ENCODE measurements around the gene EXO5.
A peak's percentile ranks its signal among the peaks of the same experiment; 100 is the strongest.
"Not testable (repeated sequence)": the region's sequence is repeated elsewhere in the genome, so short reads cannot be mapped to it uniquely, and the experiment has no call there.

The EXO5 gene

GRCh38 chr1:40508375-40509341, at the start of gene EXO5:
EXO5 (plus strand) TSS chr1:40508767; CDS start chr1:40514545, 5,778 bp downstream.
- peak; percentile 91 for DNase-seq

DNA sequence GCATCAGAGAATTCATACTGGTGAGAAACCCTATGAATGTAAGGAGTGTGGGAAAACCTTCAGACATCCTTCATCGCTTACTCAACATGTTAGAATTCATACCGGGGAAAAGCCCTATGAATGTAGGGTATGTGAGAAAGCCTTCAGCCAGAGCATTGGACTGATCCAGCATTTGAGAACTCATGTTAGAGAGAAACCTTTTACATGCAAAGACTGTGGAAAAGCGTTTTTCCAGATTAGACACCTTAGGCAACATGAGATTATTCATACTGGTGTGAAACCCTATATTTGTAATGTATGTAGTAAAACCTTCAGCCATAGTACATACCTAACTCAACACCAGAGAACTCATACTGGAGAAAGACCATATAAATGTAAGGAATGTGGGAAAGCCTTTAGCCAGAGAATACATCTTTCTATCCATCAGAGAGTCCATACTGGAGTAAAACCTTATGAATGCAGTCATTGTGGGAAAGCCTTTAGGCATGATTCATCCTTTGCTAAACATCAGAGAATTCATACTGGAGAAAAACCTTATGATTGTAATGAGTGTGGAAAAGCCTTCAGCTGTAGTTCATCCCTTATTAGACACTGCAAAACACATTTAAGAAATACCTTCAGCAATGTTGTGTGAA, 45.5 kb upstream of the EXO5 start:
- peak; percentile 31 for DNase-seq

DNA sequence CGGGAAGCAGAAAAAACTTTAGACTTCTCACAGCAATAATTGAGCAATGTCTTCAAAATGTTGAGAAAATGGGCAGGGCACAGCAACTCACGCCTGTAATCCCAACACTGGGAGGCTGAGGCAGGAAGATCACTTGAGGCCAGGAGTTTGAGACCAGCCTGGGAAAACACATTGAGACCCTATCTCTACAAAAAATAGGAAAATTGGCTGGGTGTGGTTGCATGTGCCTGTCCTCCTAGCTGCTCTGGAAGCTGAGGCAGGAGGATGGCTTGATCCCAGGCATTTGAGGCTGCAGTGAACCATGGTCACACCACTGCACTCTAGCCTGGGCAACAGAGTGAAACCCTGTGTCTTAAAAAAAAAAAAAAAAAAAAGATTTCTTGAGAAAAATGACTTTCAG, 39.2 kb upstream of the EXO5 start:
- DNase-seq = no peak

DNA sequence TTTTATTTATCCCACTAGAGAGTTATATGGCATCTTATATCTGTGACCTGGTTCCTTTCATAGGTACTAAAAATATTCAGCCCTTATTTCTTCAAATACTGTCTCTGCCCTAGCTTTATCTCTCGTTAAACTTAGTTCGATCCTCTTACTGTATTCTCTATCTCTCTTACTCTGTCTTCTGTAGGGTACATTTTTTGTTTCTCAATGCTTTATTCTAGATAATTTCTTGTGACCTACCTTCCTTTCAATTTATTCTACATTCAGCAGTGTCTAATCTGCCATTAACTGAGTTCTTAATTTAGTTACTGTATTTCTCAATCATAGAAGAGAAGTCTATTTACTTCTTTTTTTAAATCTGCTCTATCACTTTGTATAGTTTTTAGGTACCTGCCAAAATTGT, 33.3 kb upstream of the EXO5 start:
- no peak for DNase-seq

GRCh38 chr1:40476924-40477677, 31.5 kb upstream of the EXO5 start, which contains the start of gene ZFP69:
ZFP69 (plus strand) TSS chr1:40477290; CDS start chr1:40479362, 2,072 bp downstream.
- peak; percentile 91 for DNase-seq

DNA sequence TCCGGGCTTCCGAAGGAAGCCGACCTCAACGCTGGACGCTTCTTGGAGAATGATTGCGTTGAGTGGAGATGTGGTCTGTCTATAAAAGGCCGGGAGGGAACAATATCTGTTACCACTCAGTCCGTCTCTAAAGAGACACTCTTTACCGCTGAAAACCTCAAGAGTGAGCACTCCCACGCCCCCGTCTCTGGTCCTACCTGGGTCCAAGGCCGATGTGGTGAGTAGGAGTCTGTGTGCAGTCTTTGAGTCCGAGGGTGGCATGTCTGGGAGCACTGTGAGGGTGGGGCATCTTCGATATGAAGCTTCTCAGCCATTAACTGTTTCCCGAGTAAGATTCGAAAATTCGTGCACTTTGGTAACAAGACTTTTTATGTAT, 30.9 kb upstream of the EXO5 start:
- no peak for DNase-seq

DNA sequence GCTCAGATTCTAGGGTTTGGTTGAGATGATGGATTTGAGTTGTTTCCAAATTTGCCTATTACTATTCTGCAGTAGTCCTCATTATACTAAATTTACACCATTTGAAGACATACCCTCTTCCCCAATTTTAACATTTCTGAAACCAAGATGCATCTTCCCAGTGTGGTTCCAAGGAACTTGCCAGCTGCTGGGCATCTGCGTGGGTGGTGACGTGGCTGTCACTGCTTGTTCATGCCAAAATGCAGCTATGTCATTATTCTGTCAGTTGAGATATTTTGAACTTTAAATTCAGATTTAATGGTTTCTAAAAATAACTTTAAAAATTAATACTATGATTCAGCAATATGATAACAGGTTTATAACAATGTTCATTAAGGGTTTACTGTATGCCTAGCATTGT, 30.3 kb upstream of the EXO5 start:
- DNase-seq = no peak

DNA sequence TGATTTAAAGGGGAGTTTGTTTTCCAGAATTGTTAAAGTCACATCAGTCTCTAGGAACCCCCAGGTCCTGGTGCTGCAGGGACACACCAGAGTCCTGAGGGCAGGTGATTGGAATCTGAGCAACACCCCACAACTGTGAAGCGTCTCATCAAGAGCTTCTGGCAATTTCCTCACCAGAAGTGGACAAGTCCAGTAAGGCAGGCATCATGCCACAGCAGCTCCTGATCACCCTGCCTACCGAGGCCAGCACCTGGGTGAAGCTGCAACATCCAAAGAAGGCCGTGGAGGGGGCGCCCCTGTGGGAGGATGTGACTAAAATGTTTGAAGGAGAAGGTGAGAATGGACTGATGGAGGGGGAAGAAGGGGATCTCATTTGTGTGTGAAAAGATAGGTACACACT, 29.4 kb upstream of the EXO5 start:
- DNase-seq = no peak

DNA sequence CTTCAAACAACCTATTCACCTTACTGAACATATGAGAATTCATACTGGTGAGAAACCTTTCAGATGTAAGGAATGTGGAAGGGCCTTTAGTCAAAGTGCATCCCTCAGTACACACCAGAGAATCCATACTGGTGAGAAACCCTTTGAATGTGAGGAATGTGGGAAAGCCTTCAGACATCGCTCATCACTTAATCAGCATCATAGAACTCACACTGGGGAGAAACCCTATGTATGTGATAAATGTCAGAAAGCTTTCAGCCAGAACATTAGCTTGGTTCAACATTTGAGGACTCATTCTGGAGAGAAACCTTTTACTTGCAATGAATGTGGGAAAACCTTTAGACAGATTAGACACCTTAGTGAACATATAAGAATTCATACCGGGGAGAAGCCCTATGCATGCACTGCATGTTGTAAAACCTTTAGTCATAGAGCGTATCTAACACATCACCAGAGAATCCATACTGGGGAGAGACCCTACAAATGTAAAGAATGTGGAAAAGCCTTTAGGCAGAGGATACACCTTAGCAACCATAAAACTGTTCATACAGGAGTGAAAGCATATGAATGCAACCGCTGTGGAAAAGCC, 13.2 kb upstream of the EXO5 start:
- peak; percentile 12 for DNase-seq

DNA sequence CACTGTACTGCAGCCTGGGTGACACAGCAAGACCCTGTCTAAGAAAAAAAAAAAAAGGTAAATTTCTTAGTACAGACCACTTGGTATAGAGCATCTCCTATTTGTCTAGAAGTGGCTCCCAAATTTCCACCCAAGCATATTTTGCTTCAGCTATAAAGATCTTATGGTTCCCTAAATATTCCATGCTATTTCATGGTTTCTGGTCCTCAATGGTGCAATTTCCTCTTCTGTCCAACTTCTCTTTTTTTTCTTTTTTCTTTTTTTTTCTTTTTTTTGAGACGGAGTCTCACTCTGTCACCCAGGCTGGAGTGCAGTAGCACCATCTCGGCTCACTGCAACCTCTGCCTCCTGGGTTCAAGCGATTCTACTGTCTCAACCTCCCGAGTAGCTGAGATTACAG, 5.9 kb upstream of the EXO5 start:
- not testable (repeated sequence) for DNase-seq

GRCh38 chr1:40507973-40508372, 594 bp upstream of the EXO5 start:
- peak; percentile 18 for DNase-seq

- DNase-seq = no peak
These were observed 10.9 kb downstream of the EXO5 start for GRCh38 chr1:40519517-40519916.

GRCh38 chr1:40530735-40531380, 22.3 kb downstream of the EXO5 start:
- DNase-seq = no peak

- peak; percentile 97 for DNase-seq
These were observed 23.0 kb downstream of the EXO5 start, which contains the start of gene ZNF684 for GRCh38 chr1:40531381-40532061. ZNF684 (plus strand) TSS chr1:40531637; CDS start chr1:40533167, 1,530 bp downstream.

DNA sequence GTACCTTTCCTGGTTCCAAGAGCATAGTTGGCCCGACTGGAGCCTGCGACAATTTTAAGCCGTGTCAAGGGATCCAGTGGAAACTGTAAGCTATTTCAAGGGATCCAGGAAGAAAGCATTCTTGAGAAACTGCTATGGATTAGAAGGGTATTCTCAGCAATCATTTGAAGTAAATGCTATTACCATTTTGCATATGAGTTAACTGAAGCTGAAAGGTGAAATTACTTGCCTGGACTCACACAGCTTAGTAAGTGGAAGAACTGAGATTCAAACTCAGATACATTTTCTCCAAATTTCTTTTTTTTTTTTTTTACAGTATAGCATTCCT, 23.5 kb downstream of the EXO5 start:
- DNase-seq = no peak

- DNase-seq = peak; percentile 67
These were observed 24.4 kb downstream of the EXO5 start for GRCh38 chr1:40532844-40533424.

- no peak for DNase-seq
These were observed 26.0 kb downstream of the EXO5 start for GRCh38 chr1:40534589-40534988.

DNA sequence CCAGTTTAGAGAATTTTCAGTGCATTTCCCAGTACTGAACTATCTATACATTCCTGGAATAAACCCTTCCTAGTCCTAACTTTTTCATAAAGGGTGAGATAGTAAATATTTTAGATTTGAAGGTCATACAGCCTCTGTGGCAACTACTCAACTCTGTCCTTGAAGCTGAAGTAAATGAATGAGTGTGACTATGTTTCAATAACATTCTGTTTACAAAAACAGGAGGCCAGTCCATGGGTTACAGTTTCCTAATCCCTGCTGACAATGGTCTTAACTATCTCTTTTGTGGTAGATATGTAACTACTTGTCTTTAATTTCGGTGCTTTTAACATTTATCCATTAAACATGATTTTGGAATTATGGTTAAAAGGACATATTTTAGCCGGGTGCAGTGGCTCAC, 27.2 kb downstream of the EXO5 start:
- no peak for DNase-seq

GRCh38 chr1:40539338-40539737, 30.8 kb downstream of the EXO5 start:
- no peak for DNase-seq

DNA sequence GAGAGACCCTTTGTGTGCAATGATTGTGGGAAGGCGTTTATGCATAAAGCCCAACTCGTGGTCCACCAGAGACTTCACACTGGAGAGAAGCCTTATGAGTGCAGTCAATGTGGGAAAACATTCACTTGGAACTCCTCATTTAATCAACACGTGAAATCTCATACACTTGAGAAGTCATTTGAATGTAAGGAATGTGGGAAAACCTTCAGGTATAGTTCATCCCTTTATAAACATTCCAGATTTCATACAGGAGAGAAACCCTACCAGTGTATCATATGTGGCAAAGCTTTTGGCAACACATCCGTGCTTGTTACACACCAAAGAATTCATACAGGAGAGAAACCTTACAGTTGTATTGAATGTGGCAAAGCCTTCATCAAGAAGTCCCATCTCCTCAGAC, 38.4 kb downstream of the EXO5 start:
- DNase-seq = no peak

- no peak for DNase-seq
These were observed 44.5 kb downstream of the EXO5 start for GRCh38 chr1:40553017-40553416.

Measured in eye (tissue), 1 donor.